HG02943 (cell line): ENCODE data around the gene CCDC78.
"Not testable (repeated sequence)": the region's sequence is repeated elsewhere in the genome, so short reads cannot be mapped to it uniquely, and the experiment has no call there.

Experiments used
- ATAC-seq: cut with Tn5 transposase; IDR thresholded peaks from one replicate; pipeline ENCODE4 v1.9.1; 2021; ENCODE audit warnings: mild to moderate bottlenecking, low read depth, moderate library complexity; ENCODE audit not compliant: unreplicated experiment

The CCDC78 gene

DNA sequence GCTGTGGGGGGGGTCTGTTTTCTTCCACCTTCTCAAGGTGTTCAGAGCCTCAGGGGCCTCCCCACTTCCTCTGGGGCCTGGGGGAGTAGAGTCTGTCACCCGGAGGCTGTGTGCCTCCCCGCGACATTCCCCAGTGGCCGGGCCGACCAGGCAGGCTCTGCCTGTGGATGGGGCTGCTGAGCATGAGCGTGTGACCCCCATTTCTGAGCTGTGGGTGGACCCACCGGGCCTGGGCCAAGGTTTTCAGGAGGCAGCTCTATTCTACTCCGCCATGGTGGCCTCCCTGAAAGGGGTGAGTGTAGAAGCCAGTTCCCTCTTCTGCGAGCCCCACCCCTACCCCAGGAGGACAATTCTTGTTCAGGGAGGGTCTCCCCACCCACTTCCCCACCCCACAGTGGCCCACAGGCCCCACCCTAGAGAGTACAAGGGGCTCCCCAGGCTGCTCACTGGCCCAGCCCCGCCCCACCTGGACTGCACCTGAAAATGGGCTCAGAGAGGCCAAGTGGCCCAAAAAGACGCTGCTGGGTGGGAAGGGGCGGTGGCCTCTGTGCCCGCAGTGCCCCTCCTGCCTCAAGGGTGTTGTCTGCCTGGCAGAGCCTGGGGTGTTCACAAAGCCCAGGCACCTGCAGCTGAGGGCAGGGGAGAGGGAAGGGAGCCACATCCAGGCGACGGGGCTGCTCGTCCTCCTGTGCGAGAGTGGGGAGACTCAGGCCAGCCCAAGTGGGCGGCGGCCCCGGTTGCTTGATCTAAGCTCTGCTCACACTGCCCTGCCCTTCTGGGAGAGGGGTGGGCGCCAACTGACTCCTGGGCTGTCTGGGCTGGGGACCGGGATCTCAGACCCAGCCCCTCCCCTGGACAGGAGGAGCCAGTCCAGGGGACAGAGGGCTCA lies 35.6 kb upstream of the CCDC78 start:
- ATAC-seq = no peak

DNA sequence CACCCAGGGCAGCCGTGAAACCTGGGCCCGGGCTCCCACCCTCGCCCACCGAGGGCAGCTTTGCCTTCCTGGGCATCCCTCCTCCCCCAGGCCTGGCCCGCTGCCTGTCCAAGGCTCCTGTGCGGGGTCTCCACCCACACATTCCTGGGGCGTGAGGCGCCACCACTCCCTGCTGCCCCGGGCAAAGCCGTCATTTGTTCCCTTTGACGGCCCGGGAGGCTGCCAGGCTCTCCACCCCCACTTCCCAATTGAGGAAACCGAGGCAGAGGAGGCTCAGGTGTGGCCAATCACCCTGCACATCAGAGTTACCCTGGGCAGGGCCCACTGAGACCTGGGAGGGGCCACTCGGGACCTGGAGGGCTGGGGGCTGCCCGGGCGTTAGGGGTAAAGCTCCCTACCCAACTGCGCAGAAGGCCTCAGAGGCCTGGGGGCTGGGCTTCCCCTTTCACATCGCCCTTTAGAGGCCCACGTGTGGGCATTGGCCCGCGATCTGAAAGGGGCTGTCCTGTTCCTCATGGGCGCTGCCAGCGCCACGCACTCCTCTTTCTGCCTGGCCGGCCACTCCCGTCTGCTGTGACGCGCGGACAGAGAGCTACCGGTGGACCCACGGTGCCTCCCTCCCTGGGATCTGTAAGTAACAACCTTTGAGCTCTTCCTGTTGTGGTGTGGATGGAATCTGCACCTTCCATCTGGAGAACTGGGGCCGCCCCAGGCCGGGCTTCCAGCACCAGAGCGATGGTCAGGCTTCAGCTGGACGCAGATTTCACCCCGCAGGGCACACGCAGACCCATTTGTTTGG lies 34.5 kb upstream of the CCDC78 start, which contains the start of gene MSLN:
Gene MSLN (plus strand): TSS at position 190 of the 799 bp plus-strand sequence. CDS start 1,947 bp downstream, outside the sequence.
- ATAC-seq = no peak

DNA sequence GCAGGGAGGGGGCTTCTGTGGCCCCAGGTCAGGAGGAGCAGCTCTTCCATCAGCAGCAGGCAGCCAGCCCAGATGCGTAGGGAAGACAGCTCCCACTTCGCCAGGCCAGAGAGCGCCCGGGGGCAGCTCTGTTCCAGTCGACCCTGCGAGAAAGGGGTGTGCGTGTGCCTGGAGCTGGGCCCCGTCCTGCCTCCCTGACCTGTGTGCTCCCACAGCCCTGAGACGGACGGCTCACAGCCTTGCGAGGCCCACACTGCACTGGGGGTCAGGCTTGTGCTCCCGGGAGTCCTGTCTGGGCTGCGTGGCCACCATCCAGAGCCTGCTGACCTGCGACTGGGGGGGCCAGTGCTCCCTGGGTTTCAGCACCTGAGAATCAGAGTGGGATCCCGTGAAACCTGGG lies 33.8 kb upstream of the CCDC78 start:
- ATAC-seq = no peak

DNA sequence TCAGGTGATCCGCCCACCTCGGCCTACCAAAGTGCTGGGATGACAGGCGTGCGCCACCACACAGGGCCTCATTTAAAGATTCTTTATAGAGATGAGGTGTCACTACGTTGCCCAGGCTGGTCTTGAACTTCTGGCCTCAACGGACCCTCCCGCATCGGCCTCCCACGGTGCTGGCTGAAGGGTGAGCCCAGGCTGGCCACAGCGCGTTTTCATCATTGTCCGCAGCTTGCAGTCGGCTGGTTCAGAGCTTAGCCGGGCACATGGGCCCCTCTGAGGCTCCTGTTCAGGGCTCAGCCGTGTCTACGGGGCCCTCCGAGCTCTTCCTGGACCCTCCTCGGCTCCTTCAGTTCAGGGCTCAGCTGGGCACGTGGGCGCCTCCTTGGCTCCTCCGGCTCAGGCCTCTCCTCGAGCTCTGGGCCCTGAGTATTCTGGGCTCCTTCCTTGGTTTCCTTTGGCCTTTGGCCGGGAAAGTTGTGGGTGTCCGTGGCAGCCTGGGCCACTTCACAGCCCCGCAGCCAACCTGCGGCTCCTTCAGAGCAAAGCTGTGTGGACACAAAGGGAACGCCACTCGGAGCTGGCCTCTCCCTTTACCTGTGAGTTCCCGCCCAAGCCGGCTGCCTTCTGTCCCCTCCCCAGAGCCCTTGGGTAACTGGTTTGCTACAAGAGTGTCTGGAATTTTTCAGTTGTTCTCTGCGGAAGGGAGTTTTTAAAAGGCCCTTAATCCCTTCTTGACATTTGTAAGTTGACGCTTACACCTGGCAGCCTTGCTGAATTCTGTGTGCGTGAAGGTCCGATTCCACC lies 33.1 kb upstream of the CCDC78 start:
- ATAC-seq = no peak

DNA sequence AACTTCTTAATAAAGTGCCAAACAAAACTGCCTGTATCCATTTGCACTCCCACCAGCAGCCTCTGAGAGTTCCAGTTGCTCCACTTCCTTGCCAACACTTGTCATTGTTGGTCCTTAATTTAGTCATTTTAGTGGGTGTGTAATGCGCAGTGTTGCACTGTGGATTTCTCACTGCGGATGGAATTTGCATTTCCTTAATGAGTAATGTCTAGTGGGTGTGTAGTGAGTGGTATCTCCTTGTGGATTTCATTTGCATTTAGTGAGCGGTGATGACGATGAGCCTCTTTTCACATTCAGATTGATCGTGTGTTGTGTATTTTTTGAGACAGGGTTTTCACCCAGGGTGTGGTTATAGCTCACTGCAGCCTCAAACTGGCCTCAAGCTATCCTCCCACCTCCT lies 30.2 kb upstream of the CCDC78 start:
- ATAC-seq = no peak

DNA sequence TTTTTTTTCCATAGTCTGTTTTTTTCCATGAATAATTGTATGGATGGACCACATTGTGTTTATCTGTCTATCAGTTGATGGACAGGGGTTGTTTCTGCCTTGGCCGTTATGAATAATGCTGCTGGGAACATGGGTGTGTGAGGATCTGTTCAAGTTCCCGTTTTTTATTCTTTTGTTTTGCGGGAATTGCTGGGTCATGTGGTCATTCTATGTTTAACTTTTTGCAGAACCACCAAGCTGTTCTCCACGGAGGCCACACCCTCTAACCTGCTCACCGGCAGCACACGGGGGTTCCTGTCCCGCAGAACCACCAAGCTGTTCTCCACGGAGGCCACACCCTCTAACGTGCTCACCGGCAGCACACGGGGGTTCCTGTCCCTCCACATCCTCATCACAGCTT lies 28.4 kb upstream of the CCDC78 start:
- ATAC-seq = no peak

DNA sequence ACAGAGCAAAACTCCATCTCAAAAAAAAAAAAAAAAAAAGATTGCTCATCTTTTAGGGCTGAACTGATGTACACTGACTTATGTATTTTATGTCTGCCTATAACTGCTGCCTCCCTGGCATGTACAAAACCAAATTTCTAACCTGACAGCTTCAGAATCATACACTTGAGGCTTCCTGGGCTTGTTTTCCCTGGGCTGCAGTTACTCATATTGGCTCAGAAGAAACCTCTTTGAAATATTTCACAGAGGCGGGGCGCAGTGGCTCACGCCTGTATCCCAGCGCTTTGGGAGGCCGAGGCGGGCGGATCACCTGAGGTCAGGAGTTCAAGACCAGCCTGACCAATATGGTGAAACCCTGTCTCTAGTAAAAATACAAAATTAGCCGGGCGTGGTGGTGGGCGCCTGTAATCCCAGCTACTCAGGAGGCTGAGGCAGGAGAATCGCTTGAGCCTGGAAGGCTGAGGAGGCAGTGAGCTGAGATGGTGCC lies 27.9 kb upstream of the CCDC78 start:
- ATAC-seq = not testable (repeated sequence)

DNA sequence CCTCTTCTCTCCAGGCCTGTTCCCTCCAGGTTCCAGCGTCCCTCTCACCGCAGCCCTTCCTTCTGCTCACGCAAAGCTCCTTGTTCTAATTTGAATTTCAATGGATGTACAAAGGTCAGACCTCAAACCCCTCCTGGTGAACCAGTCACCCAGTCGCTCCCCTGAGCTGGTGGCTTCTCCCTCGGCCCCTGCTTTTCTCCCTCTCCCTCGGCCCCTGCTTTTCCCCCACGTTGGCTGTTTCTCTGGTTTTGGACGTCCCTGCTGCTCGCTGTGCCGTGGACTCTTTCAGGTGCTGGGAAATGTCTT lies 25.7 kb upstream of the CCDC78 start:
- ATAC-seq = no peak

DNA sequence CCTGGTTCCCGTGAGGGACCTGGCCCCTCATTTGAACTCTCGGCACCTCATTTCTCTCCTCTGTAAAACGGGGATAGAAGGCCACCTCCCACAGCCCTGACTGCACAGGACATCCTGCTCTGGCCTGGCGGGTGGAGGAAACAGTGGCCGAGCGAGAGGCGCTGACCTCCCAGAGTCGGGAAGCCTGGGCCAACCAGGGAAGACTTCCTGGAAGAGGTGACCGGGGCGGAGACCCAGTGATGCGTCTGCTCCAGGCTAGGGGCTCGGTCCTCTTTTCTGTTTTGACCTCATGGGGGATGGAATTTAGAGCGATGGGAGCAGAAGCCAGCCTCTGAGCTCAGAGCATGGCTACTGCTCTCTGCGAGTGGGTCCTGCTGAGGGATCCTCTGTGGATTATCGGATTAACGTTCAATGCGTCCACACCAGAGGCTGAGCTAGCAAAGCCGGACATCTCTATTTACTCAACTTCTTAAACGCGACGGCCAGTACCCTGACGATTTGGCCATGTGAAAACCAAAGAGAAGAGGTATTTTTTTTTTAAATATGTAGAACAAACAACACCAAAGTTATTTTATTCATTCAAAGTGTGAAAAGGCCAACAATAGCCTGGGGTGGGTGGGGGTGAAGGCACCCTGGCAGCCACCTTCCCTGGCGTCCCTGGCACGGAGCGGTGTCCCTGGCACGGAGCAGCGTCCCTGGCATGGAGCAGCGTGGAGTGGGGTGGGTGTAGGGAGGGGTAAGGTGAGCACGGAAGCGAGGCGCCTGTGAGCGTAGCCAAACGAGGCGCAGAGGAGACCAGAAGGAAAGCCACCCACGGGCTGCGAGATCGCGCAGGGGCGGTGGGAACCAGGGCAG lies 25.1 kb upstream of the CCDC78 start:
- no peak for ATAC-seq

DNA sequence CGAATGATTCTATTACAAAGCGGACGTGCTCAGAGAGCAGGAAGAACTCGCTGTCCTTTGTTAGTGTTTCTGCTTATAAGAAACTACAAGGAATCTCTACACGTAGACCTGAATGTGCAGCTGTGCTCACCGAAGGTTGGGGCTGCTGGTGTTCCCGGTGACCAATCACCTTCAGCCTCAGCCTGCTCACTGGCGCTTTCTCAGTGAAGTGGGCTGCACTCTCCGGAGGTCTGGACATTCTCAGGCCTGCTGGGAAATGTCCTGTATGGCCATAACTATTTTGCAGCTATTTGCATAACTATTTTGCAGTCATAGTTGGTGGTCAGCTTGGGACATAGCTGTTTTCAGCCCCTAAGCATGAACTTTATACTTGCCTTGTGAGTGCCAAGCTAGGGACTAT lies 24.2 kb upstream of the CCDC78 start:
- ATAC-seq = no peak

DNA sequence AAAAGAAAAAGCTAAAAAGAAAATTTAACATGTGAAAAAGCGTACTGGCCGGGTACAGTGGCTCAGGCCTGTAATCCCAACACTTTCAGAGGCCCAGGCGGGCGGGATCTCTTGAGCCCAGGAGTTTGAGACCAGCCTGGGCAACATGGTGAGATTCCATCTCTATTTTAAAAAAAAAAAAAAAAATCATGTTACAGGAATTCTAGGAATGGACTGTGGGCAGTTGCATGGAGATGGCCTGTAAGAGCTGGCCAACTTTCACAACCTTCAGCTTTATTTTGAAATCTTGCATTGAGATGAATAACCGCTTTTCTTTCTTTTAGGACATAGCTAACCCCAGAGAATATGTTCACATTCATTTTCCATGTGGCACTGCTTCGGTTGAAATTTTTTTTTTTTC lies 22.8 kb upstream of the CCDC78 start:
- ATAC-seq = no peak

DNA sequence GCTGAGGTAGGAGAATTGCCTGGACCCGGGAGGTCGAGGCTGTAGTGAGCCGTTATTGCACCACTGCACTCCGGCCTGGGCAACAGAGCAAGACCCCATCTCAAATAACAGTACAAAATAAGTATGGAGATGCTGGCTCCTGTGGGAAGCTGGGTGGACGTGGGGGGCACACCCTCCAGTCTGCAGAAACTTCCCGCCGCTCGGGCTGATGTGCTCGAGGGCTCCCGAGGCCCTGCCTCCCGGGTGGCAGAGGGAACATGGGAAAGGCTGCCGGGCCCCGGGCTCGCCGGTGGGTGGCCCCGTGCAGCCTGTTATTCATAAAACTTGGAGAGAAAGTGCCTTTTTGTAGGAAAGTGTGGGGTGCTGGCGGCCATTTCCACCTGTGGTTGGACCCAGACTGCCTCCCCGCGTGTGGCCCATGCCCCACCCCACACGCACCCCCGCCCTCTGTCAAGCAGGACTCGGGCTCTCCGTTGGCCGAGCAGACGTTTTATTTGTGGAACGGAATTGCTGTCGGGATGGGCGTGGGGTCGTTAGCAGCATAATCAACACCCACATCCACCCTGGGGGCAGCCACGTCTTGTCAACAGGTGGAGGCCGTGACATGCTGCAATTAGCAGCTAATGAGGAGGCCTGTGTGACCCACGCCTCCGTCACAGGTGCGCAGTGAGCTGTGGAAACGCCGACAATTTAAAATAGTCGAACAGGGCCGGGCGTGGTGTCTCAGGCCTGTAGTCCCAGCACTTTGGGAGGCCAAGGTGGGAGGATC lies 21.9 kb upstream of the CCDC78 start:
- no peak for ATAC-seq

DNA sequence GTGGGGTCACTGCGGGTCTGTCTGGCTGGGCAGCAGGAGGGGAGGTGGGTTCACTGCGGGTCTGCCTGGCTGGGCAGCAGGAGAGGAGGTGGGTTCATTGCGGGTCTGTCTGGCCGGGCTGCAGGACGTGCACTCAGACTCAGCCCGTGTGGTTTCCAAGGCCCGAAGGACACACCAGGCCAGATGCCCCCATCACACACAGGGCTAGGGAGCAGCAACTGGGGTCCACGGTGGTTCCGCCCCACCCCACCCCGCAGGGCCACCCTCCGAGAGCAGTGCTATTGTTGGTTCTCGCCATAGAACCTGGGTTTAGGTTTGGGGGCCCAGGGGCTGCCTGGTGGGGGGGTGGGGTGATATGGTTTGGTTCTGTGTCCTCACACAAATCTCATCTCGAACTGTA lies 20.4 kb upstream of the CCDC78 start:
- ATAC-seq = no peak

DNA sequence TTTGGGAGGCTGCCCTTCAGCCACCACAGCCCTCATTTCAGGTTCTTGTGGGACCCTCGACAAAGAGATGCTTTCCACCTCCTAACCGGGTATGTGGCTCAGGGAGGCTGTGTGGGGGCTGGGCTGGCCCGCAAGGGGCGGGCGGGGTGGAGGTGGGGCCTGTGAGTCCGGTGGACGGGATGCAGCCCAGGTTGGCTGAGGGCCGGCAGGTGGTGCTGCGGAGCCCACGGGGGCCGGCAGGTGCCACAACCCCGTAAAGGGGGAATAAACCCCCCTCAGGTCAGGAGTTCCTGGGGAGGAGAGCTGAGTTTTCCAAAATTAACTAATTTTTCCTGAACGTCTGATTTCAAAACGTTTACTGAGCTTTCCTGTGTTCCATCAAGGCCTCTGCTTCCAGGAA lies 19.5 kb upstream of the CCDC78 start:
- no peak for ATAC-seq

DNA sequence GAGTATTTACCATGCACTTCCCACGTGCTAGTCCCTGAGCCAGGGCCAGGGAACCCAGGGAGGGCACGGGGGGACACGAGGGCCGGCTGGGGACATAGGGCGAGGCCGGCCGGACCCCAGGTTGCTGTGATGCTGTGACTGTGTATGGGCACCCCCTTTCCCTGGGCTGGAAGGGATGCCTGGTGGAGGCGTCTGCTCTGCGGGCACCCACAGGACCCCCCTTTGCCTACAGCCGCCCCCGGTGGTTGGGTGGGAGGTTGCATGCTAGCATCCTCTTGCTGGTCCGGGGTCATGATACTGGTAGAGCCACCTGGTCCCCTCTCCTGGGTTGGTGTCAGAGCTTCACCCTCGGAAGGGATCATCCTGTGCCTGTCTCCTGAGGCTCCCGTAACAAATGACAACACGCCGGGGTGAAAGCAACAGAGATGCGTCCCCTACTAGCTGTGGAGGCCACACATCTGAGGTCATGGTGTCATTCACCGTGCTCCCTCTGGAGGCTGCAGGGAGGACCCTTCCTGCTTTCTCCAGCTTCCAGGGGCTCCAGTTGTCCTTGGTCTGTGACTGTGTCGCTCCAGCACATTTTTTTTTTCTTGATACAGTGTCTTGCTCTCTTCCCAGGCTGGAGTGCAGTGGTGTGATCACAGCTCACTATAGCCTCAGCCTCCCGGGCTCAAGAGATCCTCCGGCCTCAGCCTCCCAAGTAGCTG lies 17.7 kb upstream of the CCDC78 start:
- ATAC-seq = no peak

DNA sequence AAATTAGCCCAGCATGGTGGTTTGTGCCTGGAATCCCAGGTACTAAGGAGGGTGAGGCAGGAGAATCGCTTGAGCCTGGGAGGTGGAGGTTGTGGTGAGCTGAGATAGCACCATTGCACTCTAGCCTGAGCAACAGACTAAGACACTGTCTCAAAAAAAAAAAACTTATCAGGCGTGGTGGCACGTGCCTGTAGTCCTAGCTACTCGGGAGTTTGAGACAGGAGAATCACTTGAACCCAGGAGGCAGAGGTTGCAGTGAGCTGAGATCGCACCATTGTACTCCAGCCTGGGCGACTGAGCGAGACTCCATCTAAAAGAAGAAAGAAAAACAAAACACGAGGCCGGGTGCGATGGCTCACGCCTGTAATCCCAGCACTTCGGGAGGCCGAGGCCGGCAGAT lies 16.7 kb upstream of the CCDC78 start:
- not testable (repeated sequence) for ATAC-seq

DNA sequence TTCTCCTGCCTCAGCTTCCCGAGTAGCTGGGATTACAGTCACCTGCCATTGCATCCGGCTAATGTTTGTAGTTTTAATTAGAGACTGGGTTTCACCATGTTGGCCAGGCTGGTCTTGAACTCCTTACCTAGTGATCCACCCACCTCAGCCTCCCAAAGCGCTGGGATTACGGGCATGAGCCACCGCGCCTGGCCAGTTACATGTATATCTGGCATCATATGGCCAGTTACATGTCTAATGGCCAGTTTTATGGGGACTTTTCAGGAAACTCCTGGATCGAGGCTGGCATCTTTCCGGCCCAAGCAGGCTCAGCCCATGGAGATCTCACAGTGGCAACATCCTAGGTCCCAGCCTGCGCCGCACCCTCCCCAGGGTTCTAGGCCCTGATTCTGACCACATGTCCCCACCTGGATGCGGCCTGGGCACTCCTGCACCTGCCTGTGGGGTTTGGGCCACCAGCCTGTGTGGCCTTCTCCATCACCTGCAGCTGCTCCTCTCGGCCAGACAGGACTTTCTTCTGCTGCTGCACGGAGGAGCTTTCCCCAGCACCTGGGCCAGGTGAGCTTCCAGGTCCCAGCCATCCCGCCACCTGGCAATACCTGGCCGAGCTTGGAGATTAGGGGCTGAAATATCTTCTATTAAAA lies 15.9 kb upstream of the CCDC78 start:
- ATAC-seq = no peak
